WTC11 (cell line): ENCODE results near the gene HDGFL2. TPM values are rescaled to one million over a fixed set of nuclear protein-coding genes. Genes with fewer than 3 reads are reported as not detected.

Experiments
- ATAC-seq: fragments of 200-7000 bp; cut with Tn5 transposase; 2 replicates; pipeline ENCODE4 v1.10.0; 2021; ENCODE audit warnings: mild to moderate bottlenecking, moderate library complexity
- CTCF ChIA-PET: fragments of 300-600 bp; sonication (Branson Sonifier 250); formaldehyde crosslinking; loops from one replicate; lab custom pipeline; 2021; ENCODE audit warnings: antibody characterized with exemption; lab: Charles Lee
- POLR2A ChIA-PET: fragments of 350-600 bp; sonication (Branson Sonifier 250); formaldehyde crosslinking; loops from one replicate; lab custom pipeline; 2021; ENCODE audit warnings: antibody characterized with exemption; lab: Charles Lee
- DNase-seq: peaks from one replicate; pipeline ENCODE4 v3.0.0; 2021; ENCODE audit warnings: low spot score
- H3K27ac Mint-ChIP-seq: 2 replicates; pipeline ENCODE4 v1.8.0; 2021; ENCODE audit warnings: mixed read lengths
- H3K27me3 Mint-ChIP-seq: 2 replicates; pipeline ENCODE4 v1.8.0; 2021; ENCODE audit warnings: low read depth, mild to moderate bottlenecking, moderate library complexity, mixed read lengths
- H3K36me3 Mint-ChIP-seq: 2 replicates; pipeline ENCODE4 v1.8.0; 2021; ENCODE audit warnings: mixed read lengths
- H3K4me1 Mint-ChIP-seq: 2 replicates; pipeline ENCODE4 v1.8.0; 2022; ENCODE audit warnings: mixed read lengths
- H3K4me3 Mint-ChIP-seq: 2 replicates; pipeline ENCODE4 v1.8.0; 2021; ENCODE audit warnings: mild to moderate bottlenecking, moderate library complexity, mixed read lengths
- H3K9me3 Mint-ChIP-seq: 2 replicates; pipeline ENCODE4 v1.8.0; 2021; ENCODE audit warnings: mixed read lengths
- ATF2 ChIP-seq: sonication (generic); formaldehyde crosslinking; IDR thresholded peaks from 2 replicates; pipeline ENCODE4 v1.8.1; 2022; ENCODE audit warnings: low read depth, missing genetic modification reagents, borderline replicate concordance
- ATF3 ChIP-seq: sonication (generic); formaldehyde crosslinking; conservative IDR thresholded peaks from 2 replicates; pipeline ENCODE4 v1.8.1; 2022; ENCODE audit warnings: mild to moderate bottlenecking, missing genetic modification reagents
- ATF6 ChIP-seq: sonication (generic); formaldehyde crosslinking; IDR thresholded peaks from 2 replicates; pipeline ENCODE4 v1.8.1; 2023; ENCODE audit warnings: mild to moderate bottlenecking, missing genetic modification reagents
- CREB1 ChIP-seq: sonication (generic); formaldehyde crosslinking; IDR thresholded peaks from 2 replicates; pipeline ENCODE4 v1.8.0; 2023; ENCODE audit warnings: mild to moderate bottlenecking, missing genetic modification reagents
- E2F5 ChIP-seq: sonication (generic); formaldehyde crosslinking; IDR thresholded peaks from 2 replicates; pipeline ENCODE4 v1.8.1; 2022; ENCODE audit warnings: mild to moderate bottlenecking, moderate library complexity, missing genetic modification reagents
- ELF4 ChIP-seq: sonication (generic); formaldehyde crosslinking; IDR thresholded peaks from 2 replicates; pipeline ENCODE4 v1.8.1; 2022; ENCODE audit warnings: low read depth, mild to moderate bottlenecking, moderate library complexity, missing genetic modification reagents
- ESRRA ChIP-seq: sonication (generic); formaldehyde crosslinking; IDR thresholded peaks from 2 replicates; pipeline ENCODE4 v1.8.1; 2022; ENCODE audit warnings: mild to moderate bottlenecking, missing genetic modification reagents, borderline replicate concordance
- FOXP4 ChIP-seq: sonication (generic); formaldehyde crosslinking; IDR thresholded peaks from 2 replicates; pipeline ENCODE4 v1.8.0; 2022; ENCODE audit warnings: mild to moderate bottlenecking, missing genetic modification reagents
- GABPB1 ChIP-seq: sonication (generic); formaldehyde crosslinking; IDR thresholded peaks from 2 replicates; pipeline ENCODE4 v1.8.1; 2023; ENCODE audit warnings: mild to moderate bottlenecking, missing genetic modification reagents
- HMGA2 ChIP-seq: fragments of 250-450 bp; sonication (Bioruptor Pico); IDR thresholded peaks from 2 replicates; pipeline ENCODE4 v1.4.0; 2021; ENCODE audit warnings: mild to moderate bottlenecking, moderate library complexity
- HMGXB4 ChIP-seq: sonication (generic); formaldehyde crosslinking; IDR thresholded peaks from 2 replicates; pipeline ENCODE4 v1.8.1; 2023; ENCODE audit warnings: mild to moderate bottlenecking, moderate library complexity, missing genetic modification reagents
- OVOL2 ChIP-seq: fragments of 250-450 bp; sonication (Bioruptor Pico); IDR thresholded peaks from 2 replicates; pipeline ENCODE4 v1.9.0; 2021; ENCODE audit warnings: mild to moderate bottlenecking, borderline replicate concordance
- SMAD4 ChIP-seq: sonication (generic); formaldehyde crosslinking; IDR thresholded peaks from 2 replicates; pipeline ENCODE4 v1.8.0; 2022; ENCODE audit warnings: mild to moderate bottlenecking, missing genetic modification reagents
- TEAD1 ChIP-seq: sonication (generic); formaldehyde crosslinking; IDR thresholded peaks from 2 replicates; pipeline ENCODE4 v1.8.0; 2022; ENCODE audit warnings: mild to moderate bottlenecking, missing genetic modification reagents
- USF1 ChIP-seq: sonication (generic); formaldehyde crosslinking; IDR thresholded peaks from 2 replicates; pipeline ENCODE4 v1.8.0; 2022; ENCODE audit warnings: mild to moderate bottlenecking, missing genetic modification reagents
- USF2 ChIP-seq: sonication (generic); formaldehyde crosslinking; IDR thresholded peaks from 2 replicates; pipeline ENCODE4 v1.8.1; 2023; ENCODE audit warnings: mild to moderate bottlenecking, missing genetic modification reagents, moderate library complexity
- ZNF121 ChIP-seq: sonication (generic); formaldehyde crosslinking; IDR thresholded peaks from 2 replicates; pipeline ENCODE4 v1.8.0; 2023; ENCODE audit warnings: missing genetic modification reagents
- ZNF138 ChIP-seq: sonication (generic); formaldehyde crosslinking; conservative IDR thresholded peaks from 2 replicates; pipeline ENCODE4 v1.8.1; 2022; ENCODE audit warnings: mild to moderate bottlenecking, moderate library complexity, missing genetic modification reagents
- ZNF232 ChIP-seq: sonication (generic); formaldehyde crosslinking; IDR thresholded peaks from 2 replicates; pipeline ENCODE4 v1.8.0; 2022; ENCODE audit warnings: mild to moderate bottlenecking, missing genetic modification reagents
- ZSCAN18 ChIP-seq: fragments of 250-450 bp; sonication (Bioruptor Pico); IDR thresholded peaks from 2 replicates; pipeline ENCODE4 v2.1.2; 2022; ENCODE audit warnings: mild to moderate bottlenecking, moderate library complexity
- total RNA-seq: library from RNA; stranded (reverse); gene quantifications from 3 replicates; pipeline ENCODE4 v1.2.3, GENCODE V29; 2021

Gene HDGFL2
- total RNA-seq, 1 experiment from 2014 or later, result 115 TPM

GRCh38 chr19:4437103-4437502 lies 35.0 kb upstream of the HDGFL2 start (continued):
- TF ChIP-seq FOXP4 (CRISPR knock-in tag), result no peak
- no peak for TF ChIP-seq TEAD1 (CRISPR knock-in tag)
- TF ChIP-seq ATF6, result no peak
- TF ChIP-seq USF1, result no peak
- no peak for TF ChIP-seq ZSCAN18 (CRISPR knock-in tag)
- TF ChIP-seq ESRRA (CRISPR knock-in tag), result no peak
- no peak for TF ChIP-seq CREB1 (CRISPR knock-in tag)

GRCh38 chr19:4439243-4439642 lies 32.9 kb upstream of the HDGFL2 start:
- ChIA-PET POLR2A (no interaction called here), CTCF (no interaction called here)
- H3K27ac Mint-ChIP-seq, result peak overlapping the region; percentile 89; the same call in 1 of the 2 replicates
- no peak overlapping the region for H3K4me3 Mint-ChIP-seq
- DNase-seq, result no peak
- H3K9me3 Mint-ChIP-seq, result no peaks in the 10 kb centered on the region
- peaks cover 62% of the 10 kb centered on the region for H3K36me3 Mint-ChIP-seq
- no peaks in the 10 kb centered on the region for H3K4me1 Mint-ChIP-seq
- no peak for ATAC-seq
- TF ChIP-seq ELF4 (no peak), USF2 (CRISPR knock-in tag) (no peak), ZNF232 (CRISPR knock-in tag) (no peak), ZNF138 (CRISPR knock-in tag) (no peak), ATF3 (CRISPR knock-in tag) (no peak), ZNF121 (CRISPR knock-in tag) (no peak), E2F5 (CRISPR knock-in tag) (no peak), ATF2 (CRISPR knock-in tag) (no peak), HMGXB4 (no peak), GABPB1 (CRISPR knock-in tag) (no peak), SMAD4 (no peak), HMGA2 (no peak), OVOL2 (CRISPR knock-in tag) (no peak)
- no peaks in the 10 kb centered on the region for H3K27me3 Mint-ChIP-seq
